Astrocyte of the cerebellum (primary cell): Measurements from ENCODE around the gene HAND1.

ENCODE experiments used
- DNase-seq: peaks from one replicate; pipeline ENCODE4 v3.0.0-alpha.2; 2011; ENCODE audit warnings: low read depth
- H3K4me3 ChIP-seq: 2 replicates; pipeline ENCODE4 v1.5.1; 2011; ENCODE audit warnings: mild to moderate bottlenecking, low read depth, low read length, moderate library complexity
- in situ Hi-C: cut with HindIII; loops from 2 replicates; pipeline ENCODE4 v1.10.0; 2017; ENCODE audit warnings: low sequenced_read_pairs
- TF ChIP-seq, protein P1 (sequence below): IDR thresholded peaks from 2 replicates; pipeline ENCODE4 v1.5.1; 2012; ENCODE audit warnings: low read length, low read depth, moderate library complexity, mild to moderate bottlenecking; ENCODE audit errors: missing control alignments

The HAND1 gene

DNA sequence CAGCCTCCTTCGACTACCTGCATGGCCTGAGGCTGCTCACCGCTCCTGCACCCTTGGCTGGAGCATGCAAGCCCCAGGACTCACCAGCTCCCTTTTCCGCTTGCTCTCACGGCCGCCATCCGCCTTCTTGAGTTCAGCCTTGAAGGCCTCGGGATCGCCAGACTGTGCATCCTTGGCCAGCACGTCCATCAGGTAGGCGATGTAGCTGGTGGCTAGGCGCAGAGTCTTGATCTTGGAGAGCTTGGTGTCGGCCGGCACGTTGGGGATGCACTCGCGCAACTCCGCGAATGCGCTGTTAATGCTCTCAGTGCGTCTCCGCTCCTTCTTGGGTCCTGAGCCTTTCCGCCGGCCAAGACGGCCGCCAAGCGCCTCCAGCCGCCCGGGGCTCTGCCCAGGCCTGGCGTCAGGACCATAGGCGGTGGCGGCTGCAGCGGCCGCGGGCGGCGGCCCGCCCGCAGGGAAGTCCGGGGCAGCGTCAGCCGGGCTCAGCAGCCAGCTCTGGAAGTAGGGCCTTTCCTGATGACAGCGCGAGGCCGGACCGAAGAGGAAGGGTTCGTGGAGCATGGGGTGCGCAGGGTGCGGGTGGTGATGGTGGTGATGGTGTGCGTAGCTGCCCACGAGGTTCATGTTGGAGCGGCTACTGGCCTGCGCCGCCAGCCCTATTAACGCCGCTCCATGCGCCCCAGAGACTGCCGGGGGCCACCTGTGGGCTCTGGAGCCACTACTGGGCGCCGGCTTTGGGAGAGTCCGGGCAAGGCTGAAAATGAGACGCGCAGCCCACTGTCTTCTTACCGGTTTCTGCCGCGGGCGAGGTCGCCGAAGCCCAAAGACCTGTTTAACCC is 424 bp downstream of the HAND1 start:
- TF ChIP-seq, protein P1, sequence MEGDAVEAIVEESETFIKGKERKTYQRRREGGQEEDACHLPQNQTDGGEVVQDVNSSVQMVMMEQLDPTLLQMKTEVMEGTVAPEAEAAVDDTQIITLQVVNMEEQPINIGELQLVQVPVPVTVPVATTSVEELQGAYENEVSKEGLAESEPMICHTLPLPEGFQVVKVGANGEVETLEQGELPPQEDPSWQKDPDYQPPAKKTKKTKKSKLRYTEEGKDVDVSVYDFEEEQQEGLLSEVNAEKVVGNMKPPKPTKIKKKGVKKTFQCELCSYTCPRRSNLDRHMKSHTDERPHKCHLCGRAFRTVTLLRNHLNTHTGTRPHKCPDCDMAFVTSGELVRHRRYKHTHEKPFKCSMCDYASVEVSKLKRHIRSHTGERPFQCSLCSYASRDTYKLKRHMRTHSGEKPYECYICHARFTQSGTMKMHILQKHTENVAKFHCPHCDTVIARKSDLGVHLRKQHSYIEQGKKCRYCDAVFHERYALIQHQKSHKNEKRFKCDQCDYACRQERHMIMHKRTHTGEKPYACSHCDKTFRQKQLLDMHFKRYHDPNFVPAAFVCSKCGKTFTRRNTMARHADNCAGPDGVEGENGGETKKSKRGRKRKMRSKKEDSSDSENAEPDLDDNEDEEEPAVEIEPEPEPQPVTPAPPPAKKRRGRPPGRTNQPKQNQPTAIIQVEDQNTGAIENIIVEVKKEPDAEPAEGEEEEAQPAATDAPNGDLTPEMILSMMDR: no peak
- in situ Hi-C loops: loop anchor here (5.0 kb wide), 1 partner anchor 130 kb away; no protein-coding TSS in a partner anchor
- no peak for DNase-seq
- no peak overlapping the region for H3K4me3 ChIP-seq

DNA sequence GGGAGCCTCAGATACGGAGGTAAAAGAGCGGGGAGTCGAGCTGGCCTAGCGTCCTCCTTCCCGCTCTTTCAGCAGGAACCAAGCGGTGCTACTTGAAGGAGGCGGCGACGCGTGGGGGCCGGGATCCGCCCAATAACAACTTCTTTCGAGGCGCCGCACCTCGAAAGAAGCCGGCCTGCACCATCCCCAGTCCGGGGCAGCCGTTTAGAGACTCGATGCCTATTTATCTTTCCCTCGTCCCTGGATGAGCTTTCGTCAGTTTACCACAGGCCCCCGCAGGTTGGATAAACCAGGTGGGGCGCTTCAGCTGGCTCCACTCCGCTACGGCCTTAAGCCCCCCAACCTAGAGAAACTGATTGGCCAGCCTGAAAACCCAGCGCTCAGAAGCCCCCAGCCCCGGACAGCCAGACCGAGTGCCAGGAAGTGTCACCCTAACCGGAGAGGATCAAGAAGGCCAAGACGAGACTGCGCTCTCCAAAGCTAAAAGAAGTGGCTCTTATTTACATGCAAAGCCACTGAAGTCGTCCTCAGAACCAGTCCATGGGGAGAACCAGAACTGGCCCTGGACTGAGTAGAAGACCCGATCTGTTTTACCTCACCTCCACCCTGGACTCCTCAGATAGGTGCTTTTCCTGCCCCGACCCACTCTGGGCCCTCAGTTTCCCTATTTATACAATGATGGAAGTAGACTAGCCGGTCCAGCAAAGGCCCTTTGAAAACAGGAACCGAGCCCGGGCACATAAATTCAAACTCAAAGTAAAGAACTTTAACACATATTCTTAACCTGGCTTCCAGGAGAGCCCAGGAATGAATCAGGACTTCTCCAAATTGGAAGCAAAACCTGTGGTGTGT is 1.4 kb downstream of the HAND1 start:
- in situ Hi-C loops: loop anchor here (5.0 kb wide), 1 partner anchor 131 kb away; no protein-coding TSS in a partner anchor
- no peak for DNase-seq

DNA sequence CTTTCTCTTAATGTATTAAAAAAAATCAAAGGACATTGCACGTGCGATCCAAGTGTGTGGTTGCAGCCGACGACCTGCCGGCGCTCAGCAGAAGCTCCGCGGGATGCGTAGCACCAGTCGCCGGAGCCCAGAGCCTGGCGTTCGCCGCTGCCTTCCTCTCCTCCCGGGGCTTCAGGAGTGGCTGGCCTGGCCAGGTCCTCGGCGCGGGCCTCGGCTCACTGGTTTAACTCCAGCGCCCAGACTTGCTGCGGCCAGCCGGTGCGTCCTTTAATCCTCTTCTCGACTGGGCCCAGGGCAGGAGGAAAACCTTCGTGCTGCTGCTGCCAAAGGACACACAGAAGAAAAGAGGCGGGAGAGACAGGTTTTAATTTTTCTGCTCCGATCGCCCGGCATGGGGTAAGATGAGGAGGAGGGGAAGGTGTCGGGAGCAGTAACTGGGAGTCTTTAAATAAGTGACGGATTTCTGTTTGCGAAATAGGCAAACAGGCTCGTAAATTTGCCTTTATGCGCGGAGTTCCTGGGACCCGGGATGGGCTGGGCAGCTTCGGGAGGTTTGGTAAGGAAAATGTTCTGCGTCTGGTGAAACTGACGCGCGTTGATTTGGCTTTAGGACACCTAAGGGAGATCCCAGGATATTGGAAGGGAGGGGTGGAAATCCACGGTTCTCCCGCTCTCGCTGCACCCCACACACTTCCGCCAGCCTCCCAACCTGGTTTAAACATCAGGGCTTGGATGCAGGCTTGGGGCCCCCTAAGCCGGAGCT is 2.3 kb downstream of the HAND1 start:
- DNase-seq: no peak
- TF ChIP-seq, protein P1: no peak
- no peak overlapping the region for H3K4me3 ChIP-seq
- in situ Hi-C loops: loop anchor here (5.0 kb wide), 1 partner anchor 132 kb away; no protein-coding TSS in a partner anchor

More for the DNA sequence above, 1.4 kb downstream of the HAND1 start:
- H3K4me3 ChIP-seq: no peak overlapping the region
- TF ChIP-seq, protein P1: no peak

DNA sequence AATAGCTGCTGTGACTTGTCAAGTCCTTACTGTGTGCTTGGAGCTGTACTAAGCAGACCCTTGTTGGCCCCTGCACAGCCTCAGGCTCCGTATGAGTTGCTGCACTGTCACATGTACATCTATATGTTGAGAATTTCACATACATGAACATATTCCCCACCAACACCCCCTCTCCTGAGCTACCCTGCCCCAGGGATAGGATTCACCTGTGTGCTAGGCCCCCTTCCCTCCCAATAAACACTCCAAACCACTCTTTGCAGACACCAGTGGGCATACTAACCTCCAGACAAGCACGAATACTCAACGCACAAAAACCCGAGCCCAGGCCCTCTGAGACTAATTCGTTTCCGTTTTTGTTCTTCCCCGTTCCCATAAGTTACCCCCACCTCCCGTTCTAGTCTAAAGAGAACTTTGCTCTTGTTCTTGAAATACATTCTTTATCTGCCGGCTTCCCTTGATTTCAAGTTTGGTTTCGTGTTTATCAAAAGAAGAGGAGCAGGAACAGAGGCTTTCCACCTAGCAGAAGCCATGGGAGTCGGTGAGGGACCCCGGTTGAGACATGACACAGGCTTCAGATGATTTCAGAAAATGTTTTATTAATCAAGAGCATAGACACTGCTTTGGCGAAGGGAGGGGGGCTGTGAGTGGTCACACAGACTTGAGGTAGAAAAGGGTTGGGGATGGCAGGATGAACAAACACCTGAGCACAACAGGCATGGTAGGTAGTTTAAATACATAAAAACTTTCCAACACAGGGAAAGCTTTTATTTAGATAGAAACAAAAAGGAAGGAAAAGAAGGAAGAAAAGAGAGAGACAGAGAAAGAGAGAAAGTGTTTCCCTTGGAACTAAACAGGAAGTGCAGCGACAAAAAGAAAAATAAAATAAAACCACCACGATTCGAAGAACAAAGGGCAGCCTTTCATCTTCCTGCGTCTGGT is 3.4 kb downstream of the HAND1 start:
- no peak for DNase-seq
- TF ChIP-seq, protein P1: no peak
- in situ Hi-C loops: loop anchor here (5.0 kb wide), 1 partner anchor 133 kb away; no protein-coding TSS in a partner anchor
- no peak overlapping the region for H3K4me3 ChIP-seq

DNA sequence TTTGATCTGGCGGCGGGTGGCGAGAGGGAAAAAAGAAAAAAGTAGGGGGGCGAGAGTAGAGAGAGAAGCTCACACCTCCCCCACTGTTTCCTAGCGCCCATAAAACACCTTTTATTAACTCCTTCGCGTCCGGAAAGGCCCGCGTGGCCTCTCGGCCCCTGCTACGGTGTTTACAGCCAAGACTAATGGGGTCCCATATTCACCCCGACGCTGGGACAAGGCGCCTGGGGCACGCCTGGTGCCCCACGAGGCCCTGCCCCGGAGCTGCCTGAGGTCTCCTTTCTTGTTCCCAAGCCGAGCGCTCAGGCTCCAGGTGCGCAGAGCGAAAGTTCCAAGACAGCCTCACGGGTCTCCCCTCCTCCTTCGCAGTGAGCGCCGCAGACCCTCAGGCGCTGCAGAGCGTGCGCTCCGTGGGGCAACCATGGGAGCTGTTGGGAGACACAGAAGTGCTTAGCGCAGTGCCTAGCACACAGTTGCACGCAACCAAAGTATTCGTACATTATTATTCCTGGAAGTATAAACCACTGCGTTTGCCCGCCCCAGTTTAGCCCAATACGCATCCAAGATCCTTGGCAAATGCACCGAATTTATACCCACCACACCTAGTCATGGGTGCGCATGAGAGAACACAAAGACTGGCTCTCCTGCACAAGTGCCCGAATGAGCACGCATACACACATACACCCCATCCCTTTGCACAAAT is 4.3 kb downstream of the HAND1 start:
- in situ Hi-C loops: no loop called here
- no peak for DNase-seq
- H3K4me3 ChIP-seq: no peak overlapping the region
- TF ChIP-seq, protein P1: no peak
